Skeletal muscle satellite cell (primary cell): ENCODE measurements around the gene UBE2D4. TPM values are rescaled to one million over a fixed set of nuclear protein-coding genes. Genes with fewer than 3 reads are reported as not detected.
A peak's percentile ranks its signal among the peaks of the same experiment; 100 is the strongest.

ENCODE experiments used
- H3K27me3 ChIP-seq: 2 replicates; pipeline ENCODE4 v1.7.0; 2013; ENCODE audit warnings: low read length; ENCODE audit not compliant: control insufficient read depth, insufficient read depth
- H3K36me3 ChIP-seq: 2 replicates; pipeline ENCODE4 v1.7.0; 2013; ENCODE audit warnings: mild to moderate bottlenecking, control low read depth, low read length; ENCODE audit not compliant: insufficient read depth
- H3K4me1 ChIP-seq: 2 replicates; pipeline ENCODE4 v1.7.0; 2013; ENCODE audit warnings: low read length; ENCODE audit not compliant: control insufficient read depth, insufficient read depth
- H3K4me2 ChIP-seq: 2 replicates; pipeline ENCODE4 v1.7.0; 2013; ENCODE audit warnings: mild to moderate bottlenecking, low read length
- H3K4me3 ChIP-seq: 2 replicates; pipeline ENCODE4 v1.7.0; 2013; ENCODE audit warnings: low read length
- H3K9ac ChIP-seq: 2 replicates; pipeline ENCODE4 v1.7.0; 2013; ENCODE audit warnings: mild to moderate bottlenecking, low read depth, low read length, moderate library complexity
- H3K9me3 ChIP-seq: replicated peaks from 2 replicates; pipeline ENCODE4 v1.7.0; 2013; ENCODE audit warnings: mild to moderate bottlenecking, control low read depth, low read length
- total RNA-seq: library from RNA; depleted of rRNA; stranded (reverse); fragments of >200 nt; gene quantifications from 2 replicates; pipeline ENCODE4 v1.2.3, GENCODE V29; 2012; rRNA removed

The UBE2D4 gene
- 7.1 and 12.2 TPM in 2 replicates for total RNA-seq

- Histone ChIP-seq H3K27me3 (no peaks in the 10 kb centered on the region), H3K4me2 (peak within 1 kb of the TSS; percentile 96), H3K36me3 (no peaks in the 10 kb centered on the region), H3K9me3 (no peaks in the 10 kb centered on the region), H3K9ac (peak within 1 kb of the TSS; percentile 83), H3K4me1 (peaks cover 8% of the 10 kb centered on the region), H3K4me3 (peak within 1 kb of the TSS; percentile 84)
These were observed at the start of gene UBE2D4 for GRCh38 chr7:43925984-43926797. UBE2D4 (plus strand) TSS chr7:43926436; CDS start chr7:43926533, 97 bp downstream.

GRCh38 chr7:43876976-43877745 lies 49.1 kb upstream of the UBE2D4 start:
- Histone ChIP-seq H3K4me3 (no peak overlapping the region), H3K36me3 (peaks cover 70% of the 10 kb centered on the region), H3K4me2 (no peak overlapping the region), H3K9ac (no peak overlapping the region), H3K4me1 (peaks cover 49% of the 10 kb centered on the region), H3K27me3 (no peaks in the 10 kb centered on the region), H3K9me3 (no peaks in the 10 kb centered on the region)

GRCh38 chr7:43877968-43878864 lies 48.0 kb upstream of the UBE2D4 start:
- H3K4me2 ChIP-seq, result no peak overlapping the region
- H3K36me3 ChIP-seq, result peaks cover 70% of the 10 kb centered on the region
- H3K9me3 ChIP-seq, result no peaks in the 10 kb centered on the region
- H3K4me1 ChIP-seq, result peaks cover 46% of the 10 kb centered on the region
- H3K9ac ChIP-seq, result no peak overlapping the region
- no peaks in the 10 kb centered on the region for H3K27me3 ChIP-seq
- H3K4me3 ChIP-seq, result no peak overlapping the region

GRCh38 chr7:43878867-43879266 lies 47.4 kb upstream of the UBE2D4 start:
- Histone ChIP-seq H3K4me3 (no peak overlapping the region), H3K9me3 (no peaks in the 10 kb centered on the region), H3K27me3 (no peaks in the 10 kb centered on the region), H3K36me3 (peaks cover 74% of the 10 kb centered on the region), H3K4me2 (no peak overlapping the region), H3K4me1 (peaks cover 40% of the 10 kb centered on the region), H3K9ac (no peak overlapping the region)

- Histone ChIP-seq H3K9me3 (no peaks in the 10 kb centered on the region), H3K4me2 (no peak overlapping the region), H3K36me3 (peaks cover 75% of the 10 kb centered on the region), H3K4me3 (no peak overlapping the region), H3K9ac (no peak overlapping the region), H3K27me3 (no peaks in the 10 kb centered on the region), H3K4me1 (peaks cover 35% of the 10 kb centered on the region)
These were observed 46.8 kb upstream of the UBE2D4 start for GRCh38 chr7:43879477-43879876.

GRCh38 chr7:43880596-43880995 lies 45.6 kb upstream of the UBE2D4 start:
- no peaks in the 10 kb centered on the region for H3K27me3 ChIP-seq
- no peak overlapping the region for H3K4me3 ChIP-seq
- H3K9ac ChIP-seq, result no peak overlapping the region
- peaks cover 75% of the 10 kb centered on the region for H3K36me3 ChIP-seq
- no peaks in the 10 kb centered on the region for H3K9me3 ChIP-seq
- no peak overlapping the region for H3K4me2 ChIP-seq
- peaks cover 35% of the 10 kb centered on the region for H3K4me1 ChIP-seq

GRCh38 chr7:43884209-43884608 lies 42.0 kb upstream of the UBE2D4 start:
- Histone ChIP-seq H3K9ac (no peak overlapping the region), H3K4me3 (no peak overlapping the region), H3K4me1 (peaks cover 34% of the 10 kb centered on the region), H3K4me2 (no peak overlapping the region), H3K36me3 (peaks cover 44% of the 10 kb centered on the region), H3K27me3 (no peaks in the 10 kb centered on the region), H3K9me3 (no peaks in the 10 kb centered on the region)

- peaks cover 42% of the 10 kb centered on the region for H3K36me3 ChIP-seq
- peaks cover 34% of the 10 kb centered on the region for H3K4me1 ChIP-seq
- H3K9ac ChIP-seq, result no peak overlapping the region
These were observed 41.6 kb upstream of the UBE2D4 start for GRCh38 chr7:43884617-43885016.

GRCh38 chr7:43888993-43889945 lies 37.0 kb upstream of the UBE2D4 start:
- no peaks in the 10 kb centered on the region for H3K9me3 ChIP-seq
- H3K27me3 ChIP-seq, result no peaks in the 10 kb centered on the region
- H3K4me2 ChIP-seq, result no peak overlapping the region
- H3K4me1 ChIP-seq, result peaks cover 9% of the 10 kb centered on the region
- H3K36me3 ChIP-seq, result peaks cover 16% of the 10 kb centered on the region
- no peak overlapping the region for H3K4me3 ChIP-seq
- no peak overlapping the region for H3K9ac ChIP-seq

More at GRCh38 chr7:43884617-43885016, 41.6 kb upstream of the UBE2D4 start:
- Histone ChIP-seq H3K27me3 (no peaks in the 10 kb centered on the region), H3K4me2 (no peak overlapping the region), H3K9me3 (no peaks in the 10 kb centered on the region), H3K4me3 (no peak overlapping the region)

- H3K27me3 ChIP-seq, result no peaks in the 10 kb centered on the region
- peaks cover 8% of the 10 kb centered on the region for H3K36me3 ChIP-seq
- H3K4me2 ChIP-seq, result no peak overlapping the region
- no peak overlapping the region for H3K9ac ChIP-seq
- H3K9me3 ChIP-seq, result no peaks in the 10 kb centered on the region
- H3K4me3 ChIP-seq, result no peak overlapping the region
- peaks cover 9% of the 10 kb centered on the region for H3K4me1 ChIP-seq
These were observed 35.8 kb upstream of the UBE2D4 start for GRCh38 chr7:43890468-43890867.
